ENCODE results near the gene PTPN1.

PTPN1 gene

GRCh38 chr20:50514035-50514337 is 3.8 kb downstream of the PTPN1 start:
- FAIRE-seq, result no peak

GRCh38 chr20:50514750-50515149 is 4.6 kb downstream of the PTPN1 start:
- no peak for FAIRE-seq

DNA sequence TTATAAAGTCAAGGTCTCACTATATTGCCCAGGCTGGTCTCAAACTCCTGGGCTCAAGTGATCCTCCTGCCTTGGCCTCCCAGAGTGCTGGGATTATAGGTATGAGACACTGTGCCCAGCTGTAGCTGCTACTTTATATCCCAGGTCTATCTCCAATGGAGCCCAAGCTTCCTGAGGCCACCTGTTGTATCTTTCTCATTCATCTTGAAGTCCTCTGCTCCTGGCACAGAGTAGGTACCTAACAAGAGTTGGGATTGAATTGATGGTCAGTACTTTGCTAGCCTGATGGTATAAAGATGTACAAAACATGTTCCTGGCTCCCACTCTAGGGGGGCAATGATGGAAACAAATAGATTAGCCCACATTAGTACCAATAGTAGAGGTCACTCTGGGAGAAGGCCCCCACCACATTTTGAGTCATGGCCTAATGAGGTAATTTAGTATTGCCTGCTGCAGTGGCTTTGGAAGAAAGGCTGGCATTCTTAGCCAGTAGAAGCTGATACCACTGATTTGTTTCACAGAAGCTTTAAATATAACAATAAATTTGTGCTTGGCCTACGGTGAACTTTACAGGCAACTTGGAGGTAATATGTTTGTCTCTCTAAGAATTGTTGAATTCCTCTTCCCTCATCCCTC is 5.4 kb downstream of the PTPN1 start:
- FAIRE-seq, result no peak

DNA sequence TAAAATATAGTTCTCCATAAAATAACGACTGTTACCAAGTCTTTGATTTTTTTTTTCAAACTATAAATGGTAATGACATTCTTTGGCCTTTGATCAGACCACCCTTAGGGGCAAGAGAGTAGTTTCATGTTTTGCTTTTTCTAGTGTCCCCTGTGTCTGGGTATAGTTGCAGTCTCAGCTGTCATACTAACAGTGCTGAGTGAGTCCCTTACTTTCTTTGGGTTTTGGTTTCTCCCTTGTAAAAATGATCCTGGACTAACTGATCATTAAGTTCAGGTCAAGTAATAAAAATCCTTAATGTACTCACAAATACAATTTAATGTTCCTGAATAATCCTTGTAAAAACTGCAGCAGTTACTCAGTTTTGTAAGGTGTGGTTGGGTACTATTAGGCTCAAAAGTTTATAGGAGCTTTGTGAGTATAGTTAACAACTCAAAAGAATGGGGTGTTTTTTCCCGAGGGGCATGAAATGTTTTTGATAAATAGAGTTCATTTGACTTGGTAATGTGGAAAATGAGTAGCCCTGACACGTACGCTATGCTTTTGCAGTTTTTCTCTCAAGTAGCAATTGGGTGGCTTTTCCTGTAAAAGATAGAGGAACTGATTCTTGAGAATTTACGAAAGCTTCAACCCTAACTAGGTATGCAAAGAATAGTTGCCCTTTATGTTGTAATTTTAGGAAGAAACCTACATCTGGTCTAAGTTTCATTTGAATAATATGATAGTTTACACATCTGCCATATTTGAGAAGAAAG is 6.2 kb downstream of the PTPN1 start:
- FAIRE-seq, result no peak

DNA sequence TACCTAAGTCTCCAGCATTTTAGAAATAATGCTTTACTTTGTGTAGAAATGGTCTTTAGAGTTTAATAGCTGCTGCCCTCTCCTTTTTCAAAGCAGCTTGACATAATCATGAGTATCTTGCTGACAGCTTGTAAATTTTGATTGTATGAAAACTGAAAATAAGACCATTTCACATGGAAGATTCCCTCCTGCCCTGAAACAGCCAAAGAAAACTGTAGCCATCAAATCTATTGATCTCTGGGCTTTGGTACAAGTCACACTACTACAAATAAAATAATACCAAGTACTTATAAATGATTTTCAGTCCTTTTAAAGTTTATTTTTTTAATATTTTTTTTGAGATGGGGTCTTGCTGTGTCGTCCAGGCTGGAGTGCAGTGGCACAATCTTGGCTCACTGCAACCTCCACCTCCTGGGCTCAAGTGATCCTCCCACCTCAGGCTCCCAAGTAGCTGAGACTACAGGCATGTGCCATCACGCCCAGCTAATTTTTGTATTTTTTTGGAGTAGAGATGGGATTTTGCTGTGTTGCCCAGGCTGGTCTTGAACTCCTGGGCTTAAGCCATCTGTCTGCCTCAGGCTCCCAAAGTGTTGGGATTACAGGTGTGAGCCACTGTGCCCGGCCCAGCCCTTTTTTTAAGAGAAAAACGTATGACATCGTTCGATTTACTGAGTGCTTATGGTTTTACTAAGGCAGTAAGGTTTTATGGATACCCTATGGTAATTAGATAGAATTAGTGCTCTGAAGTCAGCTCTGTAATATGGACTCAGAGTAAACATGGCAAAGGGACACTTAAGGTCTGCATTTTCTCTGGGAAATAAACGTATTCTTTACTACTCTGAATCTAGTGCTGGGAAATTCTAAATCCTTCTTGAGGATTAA is 7.0 kb downstream of the PTPN1 start:
- no peak for FAIRE-seq

DNA sequence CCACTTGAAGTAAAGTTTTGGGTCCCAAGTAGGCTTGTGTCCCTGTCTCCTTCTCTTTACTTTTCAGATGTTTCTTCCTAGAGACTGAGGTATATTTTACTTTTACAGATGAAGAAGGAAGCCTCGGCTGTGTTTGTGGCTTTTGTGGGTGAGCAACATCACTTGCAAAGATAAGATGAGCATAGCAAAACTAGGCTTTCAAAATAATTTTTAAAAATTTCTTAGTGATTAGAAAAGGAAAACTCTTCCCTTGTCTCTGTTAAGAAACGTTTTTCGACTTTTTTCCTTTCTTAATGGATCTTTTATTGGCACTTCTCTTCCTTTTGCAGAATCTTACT is 7.6 kb downstream of the PTPN1 start:
- no peak for FAIRE-seq

- FAIRE-seq, result no peak
Measured at GRCh38 chr20:50518270-50518721, 8.1 kb downstream of the PTPN1 start.

DNA sequence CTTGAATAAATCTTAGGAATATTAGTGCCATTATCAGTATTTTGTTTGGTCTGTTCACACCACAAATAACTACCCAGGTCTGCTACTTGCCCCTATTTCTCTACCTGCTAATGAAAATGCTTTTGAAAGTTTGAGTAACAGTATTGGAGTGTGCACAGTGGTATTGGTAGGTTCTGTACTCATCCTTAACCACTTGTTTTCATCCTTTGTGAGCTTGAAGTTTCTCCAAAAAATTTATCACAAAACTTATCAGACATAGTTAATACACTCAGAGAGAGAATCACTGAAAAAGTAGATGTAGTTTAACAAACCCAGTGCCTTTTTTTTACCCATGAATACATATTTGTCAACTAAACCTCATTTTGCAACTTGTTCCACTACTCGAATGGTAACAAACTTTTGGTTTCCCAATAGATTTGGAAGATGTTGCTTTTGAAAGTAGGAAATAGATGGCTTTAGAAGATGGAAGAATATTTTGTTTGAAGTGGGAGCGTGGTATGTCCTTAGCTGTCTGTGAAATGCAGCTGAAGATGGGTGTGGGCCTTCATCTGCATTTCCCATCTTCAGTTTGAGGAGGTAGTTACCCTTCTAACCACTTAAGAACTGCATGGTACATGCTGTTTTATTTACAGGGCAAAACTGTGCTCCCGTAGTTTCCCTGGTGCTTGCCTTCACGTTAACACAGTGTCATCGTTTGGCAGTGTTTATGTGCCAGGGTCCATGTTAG is 9.0 kb downstream of the PTPN1 start:
- no peak for FAIRE-seq

GRCh38 chr20:50520222-50520880 is 10.2 kb downstream of the PTPN1 start:
- no peak for FAIRE-seq

- no peak for FAIRE-seq
Measured at GRCh38 chr20:50521221-50522052, 11.3 kb downstream of the PTPN1 start.

- FAIRE-seq, result no peak
Measured at GRCh38 chr20:50522053-50522674, 12.0 kb downstream of the PTPN1 start.

- no peak for FAIRE-seq
Measured at GRCh38 chr20:50523552-50524167, 13.5 kb downstream of the PTPN1 start.

DNA sequence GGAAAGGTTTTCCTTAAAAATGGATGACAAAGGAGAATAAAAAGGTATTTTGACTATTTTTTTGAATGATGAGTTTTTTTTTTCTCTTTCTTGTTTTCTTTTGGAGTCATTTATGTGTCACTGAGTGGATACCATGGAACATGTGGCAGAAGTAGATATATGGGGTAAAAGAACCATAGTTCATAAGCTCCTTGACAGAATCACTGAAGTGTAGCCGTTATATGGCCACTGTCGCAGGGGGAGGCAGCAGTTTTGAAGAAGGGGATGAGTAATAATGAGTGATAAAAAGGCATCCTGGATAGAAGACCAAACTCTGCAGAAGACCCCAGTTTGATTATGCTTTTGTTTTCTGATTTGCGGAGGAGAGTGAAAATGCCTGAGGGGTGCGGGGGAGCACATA is 15.5 kb downstream of the PTPN1 start:
- no peak for FAIRE-seq

DNA sequence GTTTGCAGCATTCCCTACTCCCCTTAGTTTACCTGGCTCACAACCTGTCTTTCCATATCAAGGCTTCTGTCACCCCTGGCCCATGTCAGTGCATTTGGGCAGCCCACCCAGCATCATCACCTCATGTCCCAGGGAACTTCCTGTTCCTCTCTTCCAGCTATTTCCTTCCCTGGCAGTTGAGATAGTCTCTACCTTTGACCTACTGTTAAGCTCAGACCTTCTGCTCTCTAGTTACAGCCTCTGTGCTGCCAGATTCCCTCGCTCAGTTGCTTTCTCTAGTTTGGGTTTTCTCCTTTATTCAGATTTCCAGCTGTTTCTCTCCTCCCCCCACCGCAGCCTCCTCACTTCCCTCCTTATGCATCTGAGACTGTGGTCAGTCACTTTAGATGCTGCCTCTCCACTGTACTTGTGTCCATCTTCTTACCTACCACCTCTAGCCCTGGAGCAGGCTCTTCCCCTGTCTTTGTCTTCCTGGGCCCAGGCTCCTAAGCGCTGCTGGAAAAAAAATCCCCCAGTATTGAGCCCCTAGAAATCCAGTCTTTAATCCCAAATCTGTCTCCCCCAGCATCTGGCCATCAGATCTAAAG is 16.3 kb downstream of the PTPN1 start:
- no peak for FAIRE-seq

- FAIRE-seq, result no peak
Measured at GRCh38 chr20:50527068-50527605, 17.0 kb downstream of the PTPN1 start.

DNA sequence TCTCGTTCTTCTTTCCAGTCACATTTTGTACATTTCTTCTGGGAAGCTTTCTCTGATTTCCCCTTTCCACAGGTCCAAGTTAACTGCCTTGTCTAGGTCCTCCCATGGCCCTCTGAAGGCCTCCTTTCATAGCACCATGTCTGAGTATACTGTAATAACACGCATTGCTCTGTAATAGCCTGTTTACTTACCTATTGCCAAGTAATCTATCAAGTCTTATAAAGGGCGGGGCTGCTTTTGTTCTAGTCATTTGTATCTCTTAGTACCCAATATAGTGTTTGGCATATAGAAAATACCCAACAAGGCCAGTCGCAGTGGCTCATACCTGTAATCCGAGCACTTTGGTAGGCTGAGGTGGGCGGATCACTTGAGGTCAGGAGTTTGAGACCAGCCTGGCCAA is 17.9 kb downstream of the PTPN1 start:
- FAIRE-seq, result no peak

DNA sequence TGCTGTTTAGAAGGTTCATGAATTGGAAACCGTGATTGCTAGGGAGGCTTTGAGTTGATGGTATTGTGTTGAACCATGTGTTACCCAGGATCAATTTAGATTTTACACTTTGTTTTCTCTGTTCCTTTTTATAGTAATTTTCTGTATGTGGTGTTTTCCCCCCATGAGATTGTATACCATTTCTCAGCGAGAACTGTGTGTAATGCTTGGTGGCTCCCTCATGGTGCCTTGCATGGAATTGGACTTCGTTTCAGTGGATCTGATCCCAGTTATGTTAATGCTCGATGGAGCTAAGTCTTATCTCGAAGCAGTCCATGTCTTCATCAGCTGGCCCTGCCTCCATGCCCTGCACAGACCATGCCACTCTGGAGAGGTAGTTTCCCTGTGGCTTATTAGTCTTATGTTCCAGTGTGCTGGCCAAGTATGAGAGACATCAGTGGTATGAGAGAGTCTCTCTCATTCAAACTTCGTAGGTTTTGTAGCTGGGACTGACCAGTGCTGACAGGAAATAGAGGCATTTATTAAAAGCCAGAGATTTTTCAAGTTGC is 18.7 kb downstream of the PTPN1 start:
- FAIRE-seq, result no peak

DNA sequence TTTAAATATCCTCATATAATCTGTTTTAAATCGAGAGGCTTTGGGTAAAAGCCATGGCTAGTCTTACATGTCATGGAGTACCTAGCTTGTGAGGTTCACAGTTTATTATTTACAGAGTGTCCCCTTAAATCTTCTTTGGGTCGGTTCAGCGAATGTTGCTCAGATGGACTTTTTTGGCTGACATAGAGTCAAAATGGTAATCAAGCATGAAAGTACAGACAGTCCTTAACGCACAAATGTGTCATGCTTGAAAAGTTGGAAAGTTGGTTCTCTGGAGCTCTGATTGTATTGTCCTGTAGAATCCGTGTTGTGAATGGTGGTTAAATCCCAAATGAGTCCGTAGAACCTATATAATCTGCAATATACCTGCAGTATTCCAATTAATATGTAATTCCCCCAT is 22.0 kb downstream of the PTPN1 start:
- no peak for FAIRE-seq

GRCh38 chr20:50533061-50533460 is 22.9 kb downstream of the PTPN1 start:
- no peak for FAIRE-seq

DNA sequence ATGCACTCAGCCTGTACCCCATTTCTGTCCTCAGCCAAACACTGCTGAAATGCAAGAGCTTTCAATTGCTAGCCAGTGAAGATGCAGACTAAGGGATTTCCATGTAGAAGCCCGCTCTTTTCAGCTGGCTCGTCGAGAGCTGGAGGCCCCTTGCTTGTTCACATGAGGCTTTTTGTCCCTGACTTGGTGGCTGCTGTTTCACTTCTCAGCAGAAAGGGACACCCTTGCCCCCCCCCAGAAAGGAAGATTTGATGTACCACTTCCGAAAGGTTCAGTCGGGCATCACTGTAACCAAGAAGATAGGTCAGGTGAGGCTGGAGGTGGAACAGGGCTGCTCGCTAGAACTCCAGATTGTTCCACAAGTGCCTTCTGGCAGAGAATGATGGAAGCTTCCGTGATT is 23.3 kb downstream of the PTPN1 start:
- FAIRE-seq, result no peak
